Globus pallidus (tissue), 1 donor: ENCODE results near the gene KRTAP5-9.
"Not testable (repeated sequence)": the region's sequence is repeated elsewhere in the genome, so short reads cannot be mapped to it uniquely, and the experiment has no call there.

Experiments
- DNase-seq: peaks from one replicate; pipeline ENCODE4 v3.0.0-alpha.2; 2015; ENCODE audit warnings: low spot score

Gene KRTAP5-9

GRCh38 chr11:71534711-71535608 is 13.3 kb upstream of the KRTAP5-9 start:
- not testable (repeated sequence) for DNase-seq

- no peak for DNase-seq
Measured at GRCh38 chr11:71535825-71536224, 12.4 kb upstream of the KRTAP5-9 start.

GRCh38 chr11:71537537-71537936 is 10.7 kb upstream of the KRTAP5-9 start:
- no peak for DNase-seq

- not testable (repeated sequence) for DNase-seq
Measured at GRCh38 chr11:71537977-71538665, 10.1 kb upstream of the KRTAP5-9 start, which contains the start of gene KRTAP5-8. KRTAP5-8 (plus strand) TSS chr11:71538025; CDS start chr11:71538056, 31 bp downstream.

- no peak for DNase-seq
Measured at GRCh38 chr11:71538666-71538990, 9.6 kb upstream of the KRTAP5-9 start.

- no peak for DNase-seq
Measured at GRCh38 chr11:71539017-71539416, 9.2 kb upstream of the KRTAP5-9 start.

GRCh38 chr11:71539971-71540370 is 8.2 kb upstream of the KRTAP5-9 start:
- DNase-seq = not testable (repeated sequence)

- not testable (repeated sequence) for DNase-seq
Measured at GRCh38 chr11:71540521-71541304, 7.5 kb upstream of the KRTAP5-9 start.

- no peak for DNase-seq
Measured at GRCh38 chr11:71542382-71542781, 5.8 kb upstream of the KRTAP5-9 start.

GRCh38 chr11:71542879-71543777 is 5.1 kb upstream of the KRTAP5-9 start:
- DNase-seq = no peak

GRCh38 chr11:71543866-71544265 is 4.4 kb upstream of the KRTAP5-9 start:
- no peak for DNase-seq

GRCh38 chr11:71544525-71545214 is 3.5 kb upstream of the KRTAP5-9 start:
- no peak for DNase-seq

- no peak for DNase-seq
Measured at GRCh38 chr11:71545405-71545966, 2.7 kb upstream of the KRTAP5-9 start.

- DNase-seq = no peak
Measured at GRCh38 chr11:71548716-71549151, 514 bp downstream of the KRTAP5-9 start.

- no peak for DNase-seq
Measured at GRCh38 chr11:71551711-71552110, 3.5 kb downstream of the KRTAP5-9 start.

- DNase-seq = no peak
Measured at GRCh38 chr11:71554996-71555395, 6.8 kb downstream of the KRTAP5-9 start.

- no peak for DNase-seq
Measured at GRCh38 chr11:71555508-71555907, 7.3 kb downstream of the KRTAP5-9 start.

- no peak for DNase-seq
Measured at GRCh38 chr11:71556018-71556417, 7.8 kb downstream of the KRTAP5-9 start.

GRCh38 chr11:71557257-71557656 is 9.0 kb downstream of the KRTAP5-9 start:
- DNase-seq = no peak

GRCh38 chr11:71558996-71559395 is 10.8 kb downstream of the KRTAP5-9 start:
- DNase-seq = peak; percentile 32
